HG03097 (cell line): ENCODE measurements around the gene INSL3.
"Not testable (repeated sequence)": the region's sequence is repeated elsewhere in the genome, so short reads cannot be mapped to it uniquely, and the experiment has no call there.

Experiments used
- ATAC-seq: cut with Tn5 transposase; IDR thresholded peaks from one replicate; pipeline ENCODE4 v1.9.1; 2021; ENCODE audit not compliant: unreplicated experiment, low FRiP score

Gene INSL3

GRCh38 chr19:17826508-17827056 is 5.3 kb upstream of the INSL3 start:
- no peak for ATAC-seq

- ATAC-seq, result no peak
These were observed 3.0 kb upstream of the INSL3 start for GRCh38 chr19:17824339-17824738.

GRCh38 chr19:17817668-17818363 is 3.5 kb downstream of the INSL3 start:
- ATAC-seq, result no peak

- ATAC-seq, result no peak
These were observed 9.2 kb downstream of the INSL3 start for GRCh38 chr19:17812099-17812498.

- ATAC-seq, result no peak
These were observed 9.6 kb downstream of the INSL3 start for GRCh38 chr19:17811681-17812080.

- no peak for ATAC-seq
These were observed 10.2 kb downstream of the INSL3 start for GRCh38 chr19:17811103-17811502.

GRCh38 chr19:17807731-17808316 is 13.5 kb downstream of the INSL3 start:
- no peak for ATAC-seq

- ATAC-seq, result no peak
These were observed 14.4 kb downstream of the INSL3 start for GRCh38 chr19:17806945-17807344.

- no peak for ATAC-seq
These were observed 15.9 kb downstream of the INSL3 start for GRCh38 chr19:17805427-17805826.

GRCh38 chr19:17803264-17803896 is 17.9 kb downstream of the INSL3 start:
- ATAC-seq, result no peak

GRCh38 chr19:17802137-17802858 is 19.0 kb downstream of the INSL3 start:
- no peak for ATAC-seq

GRCh38 chr19:17798599-17798998 is 22.7 kb downstream of the INSL3 start:
- not testable (repeated sequence) for ATAC-seq

GRCh38 chr19:17797424-17798201 is 23.7 kb downstream of the INSL3 start:
- ATAC-seq, result no peak

GRCh38 chr19:17796838-17797423 is 24.4 kb downstream of the INSL3 start:
- ATAC-seq, result no peak

- ATAC-seq, result no peak
These were observed 25.1 kb downstream of the INSL3 start for GRCh38 chr19:17796013-17796837.

- no peak for ATAC-seq
These were observed 25.8 kb downstream of the INSL3 start for GRCh38 chr19:17795495-17795856.

- no peak for ATAC-seq
These were observed 26.4 kb downstream of the INSL3 start, which contains the start of gene B3GNT3 for GRCh38 chr19:17794731-17795494. B3GNT3 (plus strand) TSS chr19:17795138; CDS start chr19:17807808, 12,670 bp downstream.

GRCh38 chr19:17794412-17794730 is 26.9 kb downstream of the INSL3 start:
- ATAC-seq, result no peak
